ENCODE data around the gene DCP2.

DNA sequence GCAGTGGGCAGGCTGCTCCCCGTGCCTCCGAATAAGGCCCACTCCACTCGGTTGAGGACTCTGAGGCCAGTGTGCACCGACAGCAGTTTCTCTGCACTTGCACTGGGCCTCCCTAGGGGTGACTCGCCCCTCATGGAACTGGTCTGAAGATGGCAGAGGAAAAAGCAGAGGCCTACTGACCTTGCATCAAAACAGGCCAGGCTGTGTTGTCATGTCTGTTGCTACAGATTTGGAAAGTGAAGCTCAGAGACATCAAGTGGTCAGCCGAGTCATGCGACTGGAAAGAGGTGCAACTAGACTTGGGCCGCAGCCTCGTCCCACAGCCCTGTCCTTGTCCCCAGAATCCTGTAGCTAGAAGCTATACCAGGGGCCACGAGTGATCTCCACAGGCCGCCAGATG, 78.3 kb downstream of the DCP2 start:
- TF ChIP-seq CTCF (IDR thresholded peaks at IDR 0.05) (no peak), POLR2A (IDR thresholded peaks at IDR 0.05) (no peak), POLR2AphosphoS5 (IDR thresholded peaks at IDR 0.05) (no peak)

All from breast epithelium (tissue), 3 donors.